ENCODE measurements around the gene MSI2. TPM values are rescaled to one million over a fixed set of nuclear protein-coding genes. Genes with fewer than 3 reads are reported as not detected.

MSI2 gene
- total and polyA plus RNA-seq, 9 of the 15 experiments (the other 6 are each of a cell fraction or from before 2014, with no cell fraction given): 4.6 to 61.8 (median 42.4) TPM

GRCh38 chr17:57625957-57626356, 369.6 kb downstream of the MSI2 start (continued):
- no peak for TF ChIP-seq PKNOX1 (IDR thresholded peaks at IDR 0.05)
- no peak for TF ChIP-seq ZNF639 (CRISPR knock-in tag; conservative IDR thresholded peaks at IDR 0.05 in 1 of 2, IDR thresholded peaks at IDR 0.05 in 1 of 2)
- TF ChIP-seq PYGO2 (tag; IDR thresholded peaks at IDR 0.05): no peak
- no peak for TF ChIP-seq ZNF347 (CRISPR knock-in tag; IDR thresholded peaks at IDR 0.05; ENCODE audit: low read depth)
- no peak for TF ChIP-seq NFE2L1 (tag; IDR thresholded peaks at IDR 0.05; ENCODE audit: borderline replicate concordance, low read depth)
- no peak for TF ChIP-seq NCOA4 (IDR thresholded peaks at IDR 0.05; ENCODE audit: partially characterized antibody)

- DNase-seq (ENCODE audit: extremely low read depth in 1 of 4, low spot score in 3 of 4) (no peak), FAIRE-seq (no peak), ATAC-seq (no peak)
- in situ Hi-C loops (cut with MboI) (no loop called here), intact Hi-C loops (cut with micrococcal nuclease) (no loop called here)
- Histone ChIP-seq H3K4me3 (no peak overlapping the region), H3K9me1 (ENCODE audit: control insufficient read depth, insufficient read depth, low read length) (no peaks in the 10 kb centered on the region), H3K27me3 (ENCODE audit: control insufficient read depth in 2 of 2, insufficient read depth in 2 of 2, low read length in 2 of 2) (no peaks in the 10 kb centered on the region), H3K4me2 (ENCODE audit: insufficient read depth, low read length) (no peak overlapping the region), H3K36me3 (ENCODE audit: control insufficient read depth, insufficient read depth, low read length) (peaks cover 9% of the 10 kb centered on the region; the same call in 2 of the 3 replicates), H3K9ac (ENCODE audit: insufficient read depth in 1 of 2, low read depth in 2 of 2, low read length in 2 of 2) (peak overlapping the region in 1 of 2 experiments; percentile 55; a peak in 1 of 4 replicates), H3K9me3 (replicated peaks; ENCODE audit: control insufficient read depth, insufficient read depth, low read depth, low read length) (no peaks in the 10 kb centered on the region), H2AFZ (ENCODE audit: low read depth, low read length) (no peak overlapping the region), H3K27ac (ENCODE audit: extremely low read depth, low read depth, low read length) (no peak overlapping the region), H3K79me2 (ENCODE audit: control insufficient read depth, insufficient read depth, low read length) (no peaks in the 10 kb centered on the region), H3K4me1 (replicated peaks in 1 of 2; ENCODE audit: control insufficient read depth in 2 of 2, insufficient read depth in 2 of 2, low read length in 2 of 2) (peaks cover 0 to 2% of the 10 kb centered on the region in 2 experiments; a peak in 1 of 5 replicates), H4K20me1 (replicated peaks; ENCODE audit: control insufficient read depth, insufficient read depth, low read length) (no peaks in the 10 kb centered on the region)
- no TSS peak for BruUV-seq (replicated peaks)
- POLR2A ChIA-PET: interaction anchor here (0.9 to 1.3 kb wide), 3 partner anchors 11 to 22 kb away, joined by 3 to 4 read pairs (median 3); no protein-coding TSS in a partner anchor
- CTCF ChIA-PET (ENCODE audit: low intra/inter-chr PET ratio): no interaction called here
- 84% methylated on average over 16 of the region's 16 CpGs for WGBS (ENCODE audit: insufficient coverage, low coverage, missing lambda C conversion rate)
- TF ChIP-seq ZNF347 (CRISPR knock-in tag; IDR thresholded peaks at IDR 0.05; ENCODE audit: low read depth) (no peak), ARHGAP35 (IDR thresholded peaks at IDR 0.05; ENCODE audit: partially characterized antibody) (no peak), SLC30A9 (CRISPR knock-in tag; IDR thresholded peaks at IDR 0.05) (no peak), GTF2B (IDR thresholded peaks at IDR 0.05; ENCODE audit: extremely low read depth, insufficient read length) (no peak), SOX6 (IDR thresholded peaks at IDR 0.05) (no peak), FIP1L1 (IDR thresholded peaks at IDR 0.05; ENCODE audit: low read depth, low read length, poor library complexity, severe bottlenecking) (no peak), SRF (CRISPR knock-in tag; IDR thresholded peaks at IDR 0.05) (no peak), KLF1 (tag; IDR thresholded peaks at IDR 0.05) (no peak), GATA2 (CRISPR knock-in tag; IDR thresholded peaks at IDR 0.05) (no peak), TCFL5 (CRISPR knock-in tag; conservative IDR thresholded peaks at IDR 0.05) (no peak), JUND (IDR thresholded peaks at IDR 0.05; ENCODE audit: borderline replicate concordance, low read depth, low read length) (no peak), JUND (tag; IDR thresholded peaks at IDR 0.05; ENCODE audit: borderline replicate concordance, low read depth, low read length) (no peak)
These were observed 370.3 kb downstream of the MSI2 start for GRCh38 chr17:57626520-57627210.

Measured in K562 (cell line).